ENCODE measurements around the gene STK4.

STK4 gene

DNA sequence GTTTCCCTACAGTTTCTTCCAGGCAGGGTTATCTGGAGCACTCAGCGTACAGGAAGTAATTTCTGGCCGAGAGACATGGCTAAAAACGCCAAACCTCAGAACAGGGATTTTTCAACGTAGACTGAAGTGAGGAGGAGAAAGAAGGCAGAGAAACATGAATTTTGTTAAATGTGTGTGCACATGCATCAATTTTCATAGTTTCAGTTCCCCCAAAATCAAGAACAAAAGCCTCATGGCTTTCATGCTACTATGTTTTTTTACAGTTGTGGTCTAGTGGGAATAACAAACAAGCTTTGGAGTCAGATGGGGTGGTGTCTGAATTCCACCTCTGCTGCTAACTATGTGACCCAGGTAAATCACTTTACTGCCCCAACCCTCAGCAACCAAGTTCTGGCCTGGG, 11.0 kb upstream of the STK4 start:
- no peak for DNase-seq

DNA sequence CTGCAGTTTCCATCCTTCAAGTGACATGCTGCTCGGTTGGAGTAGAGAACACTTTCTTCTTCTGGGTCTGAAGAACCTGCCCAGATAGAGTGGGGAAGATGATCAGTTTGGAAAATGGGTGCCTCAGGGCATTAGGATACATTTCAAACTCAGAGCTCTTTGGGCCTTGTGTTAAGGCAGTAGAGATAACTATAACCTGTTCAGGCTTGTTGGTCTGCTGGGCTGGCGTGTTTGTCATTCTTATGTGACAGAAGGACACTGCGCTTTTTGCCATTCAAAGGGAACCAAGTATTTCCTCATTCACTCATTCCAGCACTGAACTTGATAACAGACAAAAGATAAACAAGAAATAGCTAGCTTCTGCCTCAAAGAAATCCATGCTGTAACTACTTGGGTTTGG, 9.9 kb upstream of the STK4 start:
- no peak for DNase-seq

DNA sequence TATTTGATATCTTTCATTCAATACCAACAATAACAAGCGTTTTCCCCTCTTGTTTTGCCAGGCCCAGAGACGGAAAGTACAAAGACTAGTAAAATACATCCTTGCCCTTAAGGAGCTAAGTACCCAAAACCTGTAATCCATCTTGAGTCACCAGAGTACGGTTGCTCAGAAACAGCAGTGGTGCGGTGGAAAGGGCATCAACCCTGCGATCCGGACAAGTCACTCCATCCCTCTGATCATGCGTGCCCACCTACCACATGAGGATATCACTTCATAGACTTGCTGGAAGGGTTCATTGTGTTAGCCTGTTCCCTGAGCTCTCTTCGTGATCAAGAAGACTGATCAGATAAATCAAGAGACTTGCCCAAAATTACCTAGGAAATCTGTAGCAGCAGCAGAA, 8.0 kb upstream of the STK4 start:
- no peak for DNase-seq

DNA sequence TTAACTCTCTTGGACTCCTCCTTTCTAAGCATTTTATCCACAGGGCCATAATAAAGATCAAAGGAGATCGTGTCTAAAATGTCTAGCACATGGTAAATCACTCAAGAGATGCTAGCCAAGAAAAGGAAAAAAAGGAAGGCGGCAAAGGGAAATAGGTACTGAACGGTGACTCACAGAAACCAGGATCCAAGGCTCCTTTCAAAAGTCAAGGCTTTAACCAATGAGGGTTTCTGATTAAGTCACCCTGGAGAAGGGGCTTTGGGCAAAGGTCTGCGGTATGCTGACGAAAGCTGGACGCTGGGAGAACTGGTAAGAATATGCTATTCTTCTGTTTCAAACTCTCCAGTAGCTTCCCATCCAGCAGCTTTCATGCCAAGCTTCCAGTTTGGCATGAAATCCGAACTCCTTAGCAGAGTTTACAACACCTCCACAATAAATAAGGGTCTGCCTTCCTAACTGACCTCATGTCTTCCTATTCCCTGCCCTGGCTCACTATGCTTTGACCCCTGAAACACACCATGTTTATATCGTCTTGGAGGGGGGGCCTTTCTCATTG, 7.2 kb upstream of the STK4 start:
- no peak for DNase-seq

DNA sequence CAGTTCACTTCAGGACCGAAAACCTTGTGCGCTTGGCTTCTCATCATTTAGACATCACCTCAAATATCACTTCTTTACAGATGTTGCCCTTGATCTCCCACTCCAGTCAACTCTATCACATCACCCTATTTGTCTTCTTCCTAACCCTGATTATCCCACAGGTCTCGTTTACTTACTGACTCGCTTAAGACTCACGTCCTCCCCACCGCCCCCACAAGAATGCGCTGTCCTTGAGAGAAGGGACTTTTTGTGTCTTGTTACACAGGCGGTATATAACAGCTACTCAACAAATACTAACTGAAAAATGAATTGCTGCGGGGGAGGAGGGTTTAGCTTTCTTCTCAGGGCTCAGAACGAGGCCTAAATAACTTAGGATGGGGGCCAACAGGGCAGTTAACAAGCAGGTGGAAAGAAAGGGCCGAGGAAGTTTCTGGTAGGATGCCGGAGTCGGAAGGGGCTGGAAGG, 6.6 kb upstream of the STK4 start:
- DNase-seq, result peak; percentile 47

DNA sequence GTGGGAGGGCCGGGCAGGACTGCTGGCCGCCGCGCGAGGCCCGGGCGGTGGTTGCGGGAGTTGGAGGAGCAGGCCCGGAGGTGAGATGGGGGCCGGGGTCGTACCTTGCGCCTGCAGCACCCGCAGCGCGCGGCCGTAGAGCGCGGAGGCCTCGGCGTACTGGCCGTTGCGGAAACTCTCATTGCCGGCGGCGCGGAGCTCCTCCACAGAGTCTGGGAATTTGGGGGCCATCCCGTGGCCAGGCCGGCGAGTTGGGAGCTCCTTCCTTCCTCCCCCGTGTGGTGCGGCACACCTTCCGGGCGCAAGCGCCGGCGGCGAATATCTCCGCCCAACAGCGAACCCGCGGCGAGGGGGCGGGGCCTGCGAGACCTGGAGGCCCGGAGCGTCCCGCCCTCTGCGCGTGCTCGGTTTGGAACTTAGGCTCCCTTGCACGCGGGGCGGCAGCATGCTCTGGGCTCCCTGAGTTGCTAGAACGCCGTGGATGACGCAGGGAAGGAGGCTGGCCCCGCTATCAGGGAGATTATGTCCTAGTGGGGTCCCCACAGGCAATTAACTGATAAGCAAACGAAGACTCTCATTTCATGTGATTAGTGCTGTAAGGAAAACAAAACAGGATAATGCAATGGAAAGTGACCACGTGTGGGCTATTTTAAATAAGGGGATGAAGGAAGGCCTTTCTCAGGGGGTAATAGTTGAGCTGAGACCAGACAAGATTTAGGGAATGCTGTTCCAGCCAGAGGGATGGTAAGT, 6.0 kb upstream of the STK4 start, which contains the start of gene TOMM34:
Gene TOMM34 (minus strand): TSS at position 295 of the 750 bp plus-strand sequence. CDS start 64 bp downstream, at position 231.
- peak; percentile 93 for DNase-seq

DNA sequence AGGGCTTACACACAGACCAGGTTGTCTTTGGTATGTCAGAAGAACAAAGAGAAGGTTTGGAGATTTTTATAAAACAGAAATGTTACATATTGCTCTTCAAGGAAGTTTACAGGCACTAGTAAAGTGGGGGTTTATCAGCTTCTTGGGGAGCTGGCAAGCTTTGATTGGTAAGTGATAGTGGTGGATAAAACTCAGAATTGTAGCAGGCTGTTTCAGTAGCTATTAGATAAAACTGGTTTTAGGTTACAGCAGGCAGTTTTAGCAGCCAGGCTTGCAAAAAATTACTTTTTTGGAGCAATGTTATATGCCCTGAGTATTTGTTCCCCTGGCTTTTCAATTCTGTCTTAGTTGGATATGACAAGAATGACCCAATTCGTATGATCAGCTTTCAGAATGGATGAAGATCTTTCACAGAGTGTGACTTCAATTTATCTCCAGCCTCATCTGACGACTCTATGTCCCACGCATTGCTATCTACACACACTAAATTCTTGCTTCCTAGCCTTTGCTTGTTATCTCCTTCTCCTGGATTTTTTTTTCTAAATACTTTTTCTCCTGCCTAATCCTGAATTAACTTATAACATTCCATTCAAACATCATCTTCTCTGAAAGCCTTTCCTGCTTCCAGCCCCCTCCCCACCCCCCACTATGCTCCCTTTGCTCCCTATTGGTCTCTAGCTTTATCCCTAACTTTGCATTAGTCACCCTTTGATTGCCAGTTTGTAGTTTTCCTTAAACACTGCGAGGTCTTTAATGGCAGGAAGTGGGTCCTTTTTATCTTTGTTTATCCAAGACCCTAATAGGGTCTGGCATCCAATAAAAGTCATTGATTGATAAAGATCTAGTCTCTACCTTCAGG, 5.1 kb upstream of the STK4 start:
- DNase-seq, result peak; percentile 22

DNA sequence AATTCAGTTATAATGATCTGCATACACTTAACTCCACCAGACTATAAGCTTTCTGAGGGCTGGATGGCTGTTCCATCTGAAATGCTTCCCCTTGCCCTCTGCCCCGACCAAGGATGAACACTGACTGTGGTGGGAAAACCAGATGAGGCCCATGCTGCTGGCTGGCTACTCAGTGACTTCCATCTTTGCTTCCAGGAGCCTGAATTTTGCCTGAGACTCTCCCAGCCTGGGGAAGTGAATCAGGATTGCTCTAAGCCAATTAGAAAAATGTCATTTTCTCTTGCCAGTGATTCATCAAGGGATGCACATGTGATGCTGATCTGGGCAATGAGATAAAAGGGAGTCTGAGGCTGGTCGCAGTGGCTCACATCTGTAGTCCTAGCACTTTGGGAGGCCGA, 4.4 kb upstream of the STK4 start:
- DNase-seq, result peak; percentile 69

DNA sequence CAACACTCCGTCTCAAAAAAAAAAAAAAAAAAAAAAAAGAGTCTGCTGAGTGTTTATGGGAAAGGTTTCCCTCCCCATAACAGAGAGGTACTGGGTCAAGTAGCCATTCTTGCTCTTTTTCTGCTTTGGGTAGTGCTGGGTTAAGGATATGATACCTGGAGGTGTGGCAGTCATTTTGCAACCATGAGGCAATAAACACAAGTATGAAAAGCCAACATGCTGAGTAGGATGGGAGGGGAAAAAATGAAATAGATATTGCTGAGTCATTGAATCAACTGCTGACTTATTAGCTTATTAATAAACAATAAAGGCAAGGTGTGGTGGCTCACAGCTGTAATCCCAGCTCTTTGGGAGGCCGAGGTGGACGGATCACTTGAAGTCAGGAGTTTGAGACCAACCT, 3.8 kb upstream of the STK4 start:
- DNase-seq, result no peak

DNA sequence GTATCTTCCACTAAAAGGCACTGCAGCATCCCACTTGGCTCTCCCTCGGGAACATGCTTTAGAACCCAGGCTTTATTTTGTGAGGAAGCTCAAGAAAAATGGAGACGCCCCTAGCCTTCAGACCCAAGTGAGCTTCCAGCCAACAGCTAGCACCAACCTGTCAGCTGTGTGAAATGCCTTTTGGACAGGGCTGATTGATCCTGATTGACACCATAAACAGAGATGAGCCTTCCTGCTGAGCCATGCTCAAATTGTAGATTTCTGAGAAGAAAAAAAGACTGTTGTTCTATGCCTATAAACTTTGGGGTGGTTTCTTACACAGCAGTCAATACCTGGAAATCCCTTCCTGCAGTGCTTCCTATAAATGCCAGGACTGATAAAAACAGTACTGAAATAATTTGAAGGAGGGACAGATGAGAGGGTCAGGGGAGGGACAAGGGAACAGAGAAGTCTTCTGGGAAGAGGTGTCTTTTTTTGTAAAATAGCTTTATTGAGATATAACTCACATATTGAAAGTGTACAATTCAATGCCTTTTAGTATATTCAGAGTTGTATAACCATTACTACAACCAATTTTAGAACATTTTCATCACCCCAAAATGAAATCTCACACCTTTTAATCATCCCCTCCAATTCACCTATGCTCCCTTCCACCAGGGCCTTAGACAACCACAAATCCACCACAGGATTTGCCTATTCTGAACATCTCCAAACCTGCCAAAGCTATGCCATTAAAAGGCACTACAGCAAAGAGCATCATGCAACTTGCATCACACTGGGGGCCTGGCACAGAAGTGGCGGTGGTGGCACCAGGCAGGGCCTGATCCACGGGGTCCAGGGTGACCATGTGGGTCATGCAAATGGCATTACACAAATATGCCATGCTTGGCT, 2.7 kb upstream of the STK4 start:
- no peak for DNase-seq

DNA sequence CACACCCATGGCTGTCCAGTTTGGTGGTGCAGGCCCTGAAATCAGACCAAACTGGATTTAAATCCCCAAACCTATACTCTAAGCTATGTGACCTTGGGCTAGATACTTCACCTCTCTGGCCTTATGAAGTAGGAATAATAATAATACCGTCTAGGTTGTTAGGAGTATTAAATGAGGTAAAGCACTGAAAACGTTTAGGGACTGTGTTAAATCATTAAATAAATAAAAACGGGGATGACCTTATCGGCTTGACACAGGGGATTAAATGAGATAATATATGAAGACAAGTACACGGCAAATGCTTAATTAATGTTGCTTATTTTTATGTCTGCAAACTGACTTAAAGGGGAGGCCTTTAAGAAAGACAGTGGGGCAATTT, 672 bp upstream of the STK4 start:
- DNase-seq, result no peak

DNA sequence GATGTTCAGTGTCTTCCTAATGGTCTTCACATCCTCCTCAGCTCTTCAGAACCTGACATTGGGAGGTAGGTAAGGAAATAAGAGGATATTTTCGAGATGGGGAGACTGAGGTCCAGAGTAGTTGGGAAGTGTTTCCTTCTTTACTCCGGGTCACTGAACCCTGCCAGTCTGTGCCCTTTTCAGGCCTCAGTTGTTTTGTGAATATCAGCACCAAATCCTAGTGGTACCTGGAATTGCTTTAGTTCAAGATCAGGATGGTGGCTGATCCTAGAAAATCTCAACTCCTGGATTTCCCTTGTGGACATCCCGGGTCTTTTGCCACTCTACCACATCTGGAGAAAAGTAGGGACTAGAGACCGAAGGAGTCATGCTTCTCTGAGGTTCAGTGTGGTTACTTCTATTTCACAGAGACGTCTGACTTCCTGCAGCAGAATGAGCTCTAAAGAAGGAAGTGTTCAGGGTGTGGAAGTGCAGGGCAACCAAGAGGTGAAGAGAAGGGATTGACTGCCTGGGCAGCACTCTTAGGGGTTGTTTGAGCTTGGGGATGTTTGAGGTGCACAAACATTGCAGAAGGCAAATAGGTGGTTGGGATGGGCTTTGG, 995 bp downstream of the STK4 start:
- DNase-seq, result peak; percentile 46

DNA sequence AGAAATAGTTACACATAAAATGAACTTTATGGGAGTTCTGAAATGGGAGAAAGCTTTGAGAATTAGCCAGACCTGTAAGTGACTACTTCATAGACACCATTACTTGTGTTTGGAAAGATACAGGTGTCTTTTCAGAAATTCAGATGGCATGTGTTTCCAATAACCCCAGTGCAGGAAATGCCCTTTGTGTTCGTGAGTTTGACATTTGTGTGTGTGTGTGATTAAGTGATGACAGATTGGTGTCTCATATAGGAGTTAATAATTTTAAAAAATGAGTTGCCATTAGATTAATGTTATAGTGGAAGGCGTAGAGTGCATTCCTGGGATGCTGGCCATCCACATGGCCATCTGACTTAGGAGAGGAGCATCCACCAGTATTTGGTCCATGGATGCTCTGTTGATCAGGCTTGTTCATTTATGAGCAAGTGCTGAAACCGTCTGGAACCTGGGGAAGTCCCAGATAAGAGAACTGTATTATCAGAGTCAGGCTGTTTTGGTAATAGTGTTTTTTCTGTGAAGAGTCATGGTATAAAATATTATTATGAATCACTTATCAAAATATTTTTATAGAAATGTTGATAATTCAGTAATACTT, 3.1 kb downstream of the STK4 start:
- no peak for DNase-seq

DNA sequence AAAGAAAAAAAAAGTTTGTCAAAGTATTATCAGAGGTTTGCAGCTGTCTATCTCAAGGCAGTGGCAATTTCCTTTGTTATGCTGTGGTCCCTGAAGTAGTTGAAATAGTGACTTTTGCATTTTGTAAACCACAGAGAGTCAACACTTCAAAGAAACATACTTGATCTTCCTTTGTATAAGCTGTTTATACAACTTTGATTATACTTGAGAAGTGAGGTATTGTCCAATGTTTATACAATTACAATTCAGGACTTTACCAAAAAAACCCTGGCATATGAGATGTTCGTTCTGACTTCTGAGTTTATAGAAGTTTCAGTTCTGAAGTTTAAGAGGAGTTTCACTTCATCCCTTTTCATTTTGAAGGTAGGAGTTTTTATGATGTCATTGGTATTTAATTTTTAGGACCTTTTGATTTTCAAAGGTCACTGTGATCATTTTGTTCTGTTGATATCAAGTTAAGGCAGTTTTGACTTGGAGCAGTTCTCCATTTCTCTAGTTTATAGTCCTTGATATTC, 4.0 kb downstream of the STK4 start:
- no peak for DNase-seq

DNA sequence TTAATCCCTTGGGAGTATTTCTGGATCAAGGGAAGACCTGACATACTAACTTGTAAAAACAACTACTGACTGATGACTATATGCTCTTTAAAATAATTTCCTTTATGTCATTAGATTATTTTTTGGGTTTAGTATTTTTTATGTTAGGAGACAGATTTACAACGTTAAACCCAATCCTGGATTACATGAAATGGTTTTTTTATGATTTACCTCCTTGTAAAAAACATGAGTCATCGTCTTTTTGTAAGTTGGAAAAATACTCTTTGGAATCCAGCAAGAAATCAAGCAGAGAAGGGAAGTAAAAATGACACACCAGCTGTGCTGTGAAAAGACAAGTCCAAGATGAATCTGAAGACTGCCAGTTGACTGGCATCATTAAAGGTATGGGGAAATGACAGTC, 6.7 kb downstream of the STK4 start:
- peak; percentile 57 for DNase-seq

DNA sequence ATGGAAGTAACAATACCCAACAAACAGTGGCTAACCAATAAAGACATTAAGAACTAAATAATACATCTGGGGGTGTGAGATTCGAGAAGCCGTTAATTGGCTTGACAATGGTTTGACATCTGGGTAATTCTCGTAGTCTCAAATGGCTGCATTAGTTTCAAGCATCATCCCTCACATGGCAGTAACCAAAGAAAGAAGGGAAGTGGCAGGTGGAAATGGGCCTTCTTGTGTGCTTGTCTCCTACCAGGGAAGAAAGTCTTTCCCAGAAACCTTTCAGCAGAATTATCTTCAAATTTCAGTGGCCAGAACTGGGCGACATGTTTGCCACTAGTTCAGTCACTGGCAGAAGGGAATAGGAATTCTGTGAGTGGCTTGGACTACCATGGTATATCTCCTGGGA, 10.4 kb downstream of the STK4 start:
- DNase-seq, result no peak

DNA sequence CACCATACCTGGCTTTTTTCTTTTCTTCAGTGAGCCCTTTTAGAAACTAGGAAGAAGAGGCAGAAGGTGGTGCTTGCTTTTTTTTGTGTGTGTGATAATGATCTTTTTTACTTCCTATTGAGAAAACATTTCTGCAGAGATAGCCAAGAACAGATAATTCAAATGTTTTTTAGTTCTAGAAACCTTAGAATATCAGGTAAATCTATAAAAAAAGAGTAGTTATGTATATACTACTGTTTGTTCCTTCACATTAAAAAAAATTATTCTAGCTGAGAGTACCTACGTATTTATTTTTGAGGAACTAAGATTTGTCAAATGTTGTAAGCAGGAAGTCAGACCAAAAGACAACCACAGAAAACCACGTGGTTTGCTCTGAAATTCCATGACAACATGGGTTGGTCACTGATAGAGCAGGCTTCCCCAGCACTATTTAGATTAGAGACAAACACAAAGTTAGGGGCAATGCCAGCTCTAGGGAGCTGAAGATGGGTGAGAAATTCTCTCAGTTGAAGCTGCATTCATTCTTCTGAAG, 12.8 kb downstream of the STK4 start:
- DNase-seq, result peak; percentile 23

DNA sequence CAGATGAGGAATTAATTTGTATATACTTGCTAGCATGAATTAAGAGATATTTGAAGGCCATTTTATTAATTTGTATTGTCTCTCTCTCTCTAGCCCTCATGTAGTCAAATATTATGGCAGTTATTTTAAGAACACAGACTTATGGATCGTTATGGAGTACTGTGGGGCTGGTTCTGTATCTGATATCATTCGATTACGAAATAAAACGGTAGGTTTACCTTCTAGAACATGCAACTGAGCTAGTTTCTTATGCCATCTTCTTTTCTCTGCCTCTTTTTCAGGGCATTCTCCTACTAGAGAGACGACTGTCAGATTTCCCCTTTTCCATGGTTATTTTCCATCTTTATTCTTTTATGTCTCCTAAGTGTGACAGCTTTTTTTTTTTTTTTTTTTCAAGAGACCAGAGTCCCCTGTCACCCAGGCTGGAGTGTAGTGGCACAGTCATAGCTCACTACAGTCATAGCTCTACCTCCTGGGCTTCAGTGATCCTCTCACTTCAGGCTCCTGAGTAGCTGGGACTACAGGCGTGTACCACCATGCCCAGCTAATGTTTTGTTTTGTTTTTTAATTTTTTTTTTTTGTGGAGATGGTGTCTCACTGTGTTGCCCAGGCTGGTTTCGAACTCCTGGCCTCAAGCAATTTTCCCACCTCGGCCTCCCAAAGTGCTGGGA, 15.6 kb downstream of the STK4 start:
- no peak for DNase-seq

DNA sequence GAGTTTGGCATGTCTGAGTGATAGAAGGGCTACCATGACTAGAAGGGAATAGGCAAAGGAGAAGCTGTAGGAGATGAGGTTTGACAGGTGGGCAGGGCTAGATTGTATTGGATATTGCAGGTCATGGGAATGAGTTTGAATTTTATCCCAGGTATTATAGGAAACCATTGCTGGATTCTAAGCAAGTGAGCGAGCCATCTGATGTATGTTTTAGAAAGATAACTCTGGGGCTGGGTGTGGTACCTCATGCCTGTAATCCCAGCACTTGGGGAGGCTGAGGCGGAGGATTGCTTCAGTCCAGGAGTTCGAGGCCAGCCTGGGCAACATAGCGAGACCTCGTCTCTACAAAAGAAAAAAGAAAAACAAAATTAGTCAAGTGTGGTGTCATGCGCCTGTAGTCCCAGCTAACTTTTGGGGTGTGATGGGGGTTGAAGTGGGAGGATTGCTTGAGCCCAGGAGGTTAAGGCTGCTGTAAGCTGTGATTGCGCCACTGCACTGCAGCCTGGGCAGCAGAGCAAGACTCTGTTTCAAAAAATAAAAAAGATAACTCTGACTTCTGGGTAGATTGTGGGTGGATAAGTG, 16.9 kb downstream of the STK4 start:
- no peak for DNase-seq

DNA sequence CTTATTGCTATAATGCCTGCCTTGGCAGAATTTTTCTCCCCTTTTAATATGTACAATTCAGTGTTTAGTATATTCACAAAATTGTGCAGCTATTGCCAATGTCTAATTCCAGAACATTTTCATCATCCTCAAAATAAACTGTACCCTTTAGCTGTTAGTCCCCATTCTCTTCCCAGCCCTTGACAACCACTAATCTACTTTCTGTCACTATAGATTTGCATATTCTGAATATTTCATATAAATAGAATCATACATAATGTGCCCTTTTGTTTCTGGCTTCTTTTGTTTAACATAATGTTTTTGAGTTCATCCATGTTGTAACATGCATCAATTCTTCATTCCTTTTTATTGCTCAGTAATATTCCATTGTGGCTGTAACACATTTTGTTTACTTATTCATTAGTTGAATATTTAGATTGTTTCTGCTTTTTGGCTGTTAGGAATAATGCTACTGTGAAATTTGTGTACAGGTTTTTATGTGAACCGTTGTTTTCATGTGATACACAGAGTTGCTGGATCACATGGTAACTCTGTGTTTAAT, 22.4 kb downstream of the STK4 start:
- DNase-seq, result no peak
